Stimulated activated CD8-positive, alpha-beta memory T cell treated with anti-CD3 and anti-CD28 coated beads, Interleukin-4, amount 100 ng/mL, for 4 hours (primary cell): Measurements from ENCODE around the gene CCDC83.
"Not testable (repeated sequence)": the region's sequence is repeated elsewhere in the genome, so short reads cannot be mapped to it uniquely, and the experiment has no call there.

Experiments used
- DNase-seq, 2 donors: peaks; one replicate each; pipeline ENCODE4 v3.0.0-alpha.2; 2020; ENCODE audit warnings: low read depth in 2 of 2, low spot score in 1 of 2

The CCDC83 gene

DNA sequence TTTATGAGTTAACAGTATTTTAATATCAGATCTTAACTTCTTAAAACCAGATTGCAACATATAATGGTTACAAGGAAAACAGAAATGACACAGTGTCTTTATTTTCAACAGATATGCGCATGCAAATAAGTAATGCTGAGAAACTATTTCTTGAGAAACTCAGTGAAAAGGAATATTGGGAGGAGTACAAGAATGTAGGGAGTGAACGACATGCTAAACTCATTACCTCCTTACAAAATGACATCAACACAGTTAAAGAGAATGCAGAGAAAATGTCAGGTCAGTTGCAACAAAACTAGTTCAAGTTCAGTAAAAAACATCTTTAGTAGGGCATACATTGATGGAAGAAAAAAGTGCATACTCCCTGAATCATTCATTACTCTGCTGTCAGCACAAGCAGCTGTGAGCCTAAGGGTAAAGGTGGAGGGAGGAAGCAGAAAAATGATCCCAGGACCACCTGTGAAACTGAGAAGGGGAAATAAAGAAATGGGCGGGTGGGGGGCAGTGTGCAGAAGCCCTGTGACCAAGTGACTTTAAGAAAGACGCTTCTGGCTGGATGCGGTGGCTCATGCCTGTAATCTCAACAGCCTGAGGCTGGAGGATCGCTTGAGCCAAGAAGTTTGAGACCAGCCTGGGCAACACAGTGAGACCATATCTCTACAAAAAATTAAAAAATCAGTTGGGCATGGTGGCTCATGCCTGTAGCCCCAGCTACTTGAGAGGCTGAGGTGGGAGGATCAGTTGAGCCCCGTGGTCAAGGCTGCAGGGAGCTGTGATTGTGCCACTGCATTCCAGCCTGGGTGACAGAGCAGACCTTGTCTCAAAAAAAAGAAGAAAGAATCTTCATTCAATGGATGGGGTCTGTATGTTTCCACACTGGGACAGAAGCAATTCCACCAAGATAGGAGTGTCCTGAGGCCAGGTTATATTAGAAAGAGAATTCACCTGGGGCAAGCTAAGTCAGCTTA is 31.2 kb downstream of the CCDC83 start:
- no peak for DNase-seq

DNA sequence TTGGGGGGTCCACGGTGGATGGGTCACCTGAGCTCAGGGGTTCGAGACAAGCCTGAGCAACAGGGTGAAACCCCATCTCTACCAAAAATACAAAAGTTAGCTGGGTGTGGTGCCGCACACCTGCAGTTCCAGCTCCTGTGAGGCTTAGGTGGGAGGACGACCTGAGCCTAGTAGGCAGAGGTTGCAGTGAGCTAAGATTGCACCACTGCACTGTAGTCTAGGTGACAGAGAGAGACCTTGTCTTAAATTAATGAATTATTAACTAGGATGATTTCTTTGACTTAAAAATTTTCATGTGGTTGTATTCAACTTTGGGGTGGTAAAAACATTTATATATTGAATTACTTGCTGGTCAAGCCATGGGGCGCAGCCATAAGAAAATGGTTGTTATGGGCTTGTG is 33.9 kb downstream of the CCDC83 start:
- DNase-seq = no peak

DNA sequence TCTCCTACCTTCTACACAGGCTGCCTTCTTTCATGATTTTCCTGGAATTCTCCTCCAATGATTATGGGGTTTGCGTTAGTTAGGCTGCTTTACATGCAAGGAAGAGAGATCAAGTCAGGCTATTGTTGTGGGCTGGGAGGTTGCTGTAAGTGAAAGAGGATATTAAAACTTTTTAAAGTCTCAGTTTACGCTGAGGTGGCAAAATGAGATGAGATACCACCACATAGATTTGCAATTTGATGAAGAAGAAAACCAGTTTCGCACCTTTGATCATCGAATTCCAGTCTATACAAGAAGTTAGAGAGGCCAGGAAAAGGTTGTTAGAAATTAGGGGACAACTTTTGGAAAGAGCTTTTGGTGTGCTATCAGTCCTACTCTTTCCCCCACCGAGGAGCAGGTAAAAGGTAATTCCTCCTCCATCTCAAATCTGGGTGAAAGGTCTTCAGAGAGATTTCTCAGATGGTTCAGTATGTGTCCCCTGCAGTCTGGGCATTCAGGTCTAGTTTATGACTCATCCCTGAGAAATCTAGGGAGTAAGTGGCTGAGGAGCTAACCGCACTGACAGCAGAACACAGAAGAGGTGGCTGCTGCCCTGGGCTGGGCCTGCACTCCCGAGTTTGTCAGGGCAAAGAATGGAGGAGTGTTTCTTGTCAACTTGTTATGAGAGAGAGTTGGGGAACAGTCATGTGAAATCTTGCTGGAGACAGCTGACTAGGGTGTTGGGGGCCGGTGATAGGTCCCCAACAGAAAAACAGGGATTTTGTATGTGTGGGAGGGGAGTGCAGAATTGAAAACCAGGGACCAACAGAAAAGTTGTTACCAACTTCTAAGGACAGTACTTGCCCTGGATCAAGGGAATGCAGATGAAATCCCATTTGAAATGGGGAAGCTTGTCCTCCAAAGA is 34.7 kb downstream of the CCDC83 start:
- no peak for DNase-seq

DNA sequence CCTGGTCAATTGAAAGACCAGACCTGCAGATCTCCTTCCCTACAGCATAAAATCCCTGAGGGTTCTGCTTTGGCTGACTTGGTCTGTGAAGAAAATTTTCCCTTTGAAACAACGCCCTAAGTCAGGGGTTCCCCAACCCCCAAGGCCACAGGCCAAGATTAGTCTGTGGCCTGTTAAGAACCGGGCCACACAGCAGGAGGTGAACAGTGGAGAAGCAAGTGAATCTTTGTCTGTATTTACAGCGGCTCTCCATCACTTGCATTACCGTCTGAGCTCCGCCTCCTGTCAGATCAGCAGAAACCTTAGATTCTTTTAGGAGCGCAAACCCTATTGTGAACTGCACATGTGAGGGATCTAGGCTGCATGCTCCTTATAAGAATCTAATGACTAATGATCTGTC is 38.2 kb downstream of the CCDC83 start:
- DNase-seq = no peak

DNA sequence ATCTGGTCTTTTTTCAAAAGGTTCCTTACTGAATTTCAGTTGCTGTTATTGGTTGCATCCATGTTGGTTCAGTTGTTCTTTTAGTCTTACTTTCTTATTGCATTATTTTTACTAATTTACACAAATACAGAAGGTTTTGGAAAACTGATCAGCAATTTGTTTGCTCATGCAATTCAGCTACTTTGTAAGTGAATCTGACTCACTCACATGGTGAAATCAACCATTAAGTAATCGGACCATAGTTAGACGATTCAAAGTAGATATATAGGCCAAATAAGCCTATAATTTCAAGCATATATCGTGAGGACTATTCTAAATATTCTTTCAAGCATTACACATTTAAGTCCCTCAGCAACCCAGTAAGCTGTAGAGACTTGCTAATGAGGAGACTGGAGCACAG is 41.7 kb downstream of the CCDC83 start:
- no peak for DNase-seq

DNA sequence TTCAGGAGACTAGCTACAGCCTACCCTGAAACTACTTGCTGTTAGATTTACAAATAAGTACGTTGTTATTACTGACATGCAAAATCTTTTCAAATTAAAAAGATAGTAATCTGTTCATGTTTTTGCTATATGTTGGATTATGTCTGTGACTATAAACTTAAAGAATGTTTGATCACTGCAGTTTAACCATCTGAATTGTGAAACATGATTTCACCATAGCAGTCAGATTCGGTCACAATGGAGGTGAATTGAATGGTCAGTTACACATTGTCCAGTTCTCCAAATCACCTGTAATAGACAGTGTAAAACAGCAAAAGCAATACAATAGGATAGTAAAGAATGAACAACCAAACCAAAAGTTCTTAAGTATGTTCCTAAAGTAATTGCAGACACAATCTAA is 43.3 kb downstream of the CCDC83 start:
- DNase-seq = no peak

DNA sequence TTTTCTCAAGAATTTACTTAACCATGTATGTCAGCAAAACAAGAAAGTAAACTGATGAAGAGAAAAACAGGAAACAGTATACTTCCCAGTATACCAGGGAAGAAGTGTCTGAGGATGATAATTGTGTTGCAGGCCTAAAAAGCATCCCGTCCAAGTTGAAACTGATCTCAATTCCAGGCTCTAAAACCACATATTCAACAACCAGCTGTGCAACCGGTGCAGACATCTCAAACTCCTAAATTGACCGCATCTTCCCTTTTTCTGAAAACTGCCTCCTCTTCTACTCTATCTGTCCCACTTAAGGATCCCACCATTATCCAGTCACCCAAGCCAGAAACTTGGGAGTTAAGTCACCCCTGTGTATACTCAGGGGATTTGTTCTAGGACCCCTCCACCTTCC is 47.2 kb downstream of the CCDC83 start:
- no peak for DNase-seq

DNA sequence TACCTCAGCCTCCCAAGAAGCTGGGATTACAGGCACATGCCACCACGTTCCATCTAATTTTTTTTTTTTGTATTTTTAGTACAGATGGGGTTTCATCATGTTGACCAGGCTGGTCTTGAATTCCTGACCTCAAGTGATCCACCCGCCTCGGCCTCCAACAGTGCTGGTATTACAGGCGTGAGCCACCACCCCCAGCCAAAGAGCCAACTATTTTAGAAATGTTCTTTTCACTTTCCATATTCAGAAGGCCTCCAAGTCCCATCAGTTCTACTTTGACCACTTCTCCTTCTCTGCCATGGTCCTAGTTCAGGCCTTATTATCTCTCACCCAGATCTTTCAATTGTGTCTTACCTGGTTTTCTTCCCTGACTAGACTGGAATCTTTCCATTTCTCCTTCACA is 48.2 kb downstream of the CCDC83 start:
- no peak for DNase-seq

DNA sequence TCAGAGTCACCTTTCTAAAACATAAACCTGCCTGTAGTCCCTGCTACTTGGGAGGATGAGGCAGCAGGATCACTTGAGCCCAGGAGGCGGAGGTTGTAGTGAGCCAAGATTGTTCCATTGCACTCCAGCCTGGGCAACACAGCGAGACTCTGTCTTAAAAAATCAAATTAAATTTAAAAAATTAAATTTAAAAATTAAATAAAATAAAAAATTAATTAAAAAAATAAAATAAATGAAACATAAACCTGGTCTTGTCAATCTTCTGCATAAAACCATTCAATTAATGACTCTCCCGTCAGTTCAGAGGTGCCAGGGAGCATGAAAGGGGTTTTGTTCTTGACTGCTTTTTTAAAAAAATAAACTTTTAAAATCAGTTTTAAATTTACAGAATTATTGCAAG is 48.6 kb downstream of the CCDC83 start:
- no peak for DNase-seq

DNA sequence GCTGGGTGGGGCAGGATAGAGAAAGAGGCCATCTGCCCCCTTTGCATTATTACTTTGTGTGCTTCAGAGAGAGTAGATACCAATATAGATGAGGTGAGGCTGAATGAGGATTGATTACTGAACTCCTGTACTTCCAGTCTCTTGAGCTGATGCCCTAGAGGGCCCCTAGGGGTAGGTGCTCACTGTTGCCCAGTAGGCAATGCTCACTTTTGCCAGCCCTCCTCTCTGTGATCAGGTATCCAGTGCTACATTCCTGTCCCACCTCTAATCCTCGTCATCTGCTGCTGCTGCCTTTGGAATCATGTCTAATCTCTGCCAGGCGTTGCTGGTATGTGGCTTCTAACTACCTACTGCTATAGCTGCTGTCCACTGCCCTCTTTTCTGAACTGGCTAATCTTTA is 57.2 kb downstream of the CCDC83 start:
- no peak for DNase-seq

DNA sequence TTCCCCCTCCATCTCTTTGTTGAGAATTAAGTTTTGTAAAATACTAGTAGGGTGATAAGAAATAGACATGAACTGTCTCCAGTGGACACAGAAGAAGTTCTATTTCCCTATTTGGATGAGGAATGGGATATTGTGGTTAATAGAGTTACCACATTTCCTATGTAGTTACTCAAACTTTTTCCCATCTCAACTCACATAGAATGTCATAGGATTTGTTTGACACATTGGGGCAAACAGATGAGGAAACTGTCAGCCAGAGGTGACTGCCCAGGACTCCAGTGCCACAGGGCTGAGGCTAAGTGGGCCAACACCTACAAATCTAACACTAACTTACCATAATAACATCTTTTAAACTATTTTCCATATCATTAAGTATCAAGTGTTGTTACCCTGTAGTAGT is 58.3 kb downstream of the CCDC83 start:
- DNase-seq = no peak

DNA sequence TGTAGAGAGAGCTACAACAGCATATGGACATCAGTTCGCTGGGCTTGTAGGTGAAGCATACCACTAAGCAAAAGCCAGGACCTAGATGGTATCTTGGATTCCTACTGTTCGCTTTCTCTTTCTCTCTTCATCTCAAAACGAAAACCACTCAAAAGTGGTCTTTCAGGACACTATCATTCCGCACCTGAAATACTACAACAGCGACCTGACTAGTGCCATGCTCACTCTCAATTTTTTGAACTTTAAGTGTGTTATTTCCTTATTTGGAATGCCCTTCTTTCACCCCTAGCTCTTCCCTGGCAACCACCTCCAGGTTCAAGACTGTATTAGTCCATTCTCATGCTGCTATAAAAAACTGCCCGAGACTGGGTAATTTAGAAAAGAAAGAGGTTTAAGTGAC is 59.2 kb downstream of the CCDC83 start:
- no peak for DNase-seq

DNA sequence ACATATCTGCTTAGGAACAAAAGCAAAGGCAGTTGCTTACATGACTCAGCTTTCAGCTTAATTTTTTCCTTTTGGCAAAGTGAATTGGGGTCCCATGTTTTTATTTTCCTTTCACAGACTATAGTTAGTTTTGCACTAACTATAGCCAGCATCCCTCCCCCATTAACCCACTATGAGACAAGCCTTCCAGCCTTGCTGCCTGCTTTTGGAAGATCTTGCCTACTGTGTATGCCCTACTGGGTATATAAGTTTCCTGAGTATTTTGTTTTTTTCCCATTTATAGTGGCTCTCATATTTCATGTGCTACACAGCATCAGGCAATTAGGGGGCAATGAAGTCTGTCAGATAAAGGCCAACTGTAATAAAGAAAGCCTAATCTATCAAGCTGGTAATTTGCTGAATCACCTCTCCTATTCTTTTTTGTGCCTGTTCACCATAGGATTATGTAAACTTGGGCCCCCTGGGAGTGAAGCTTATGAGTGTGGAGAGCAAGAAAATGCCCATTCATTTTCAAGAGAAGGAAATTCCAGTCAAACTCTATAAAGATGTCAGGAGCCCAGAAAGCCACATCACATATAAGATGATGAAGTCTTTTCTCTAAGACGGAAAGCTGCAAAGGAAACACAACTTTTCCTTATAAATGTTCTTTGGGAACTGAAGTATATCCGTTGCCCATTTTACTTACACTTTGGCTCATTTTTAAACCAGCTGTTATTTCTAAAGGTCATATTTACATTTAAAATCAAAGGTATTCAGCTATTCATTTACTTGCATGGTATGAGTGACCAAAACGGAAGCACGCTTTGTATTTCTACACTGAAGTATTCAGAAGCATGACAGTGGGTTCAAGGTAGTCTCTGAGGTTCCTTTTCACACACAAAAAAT is 64.0 kb downstream of the CCDC83 start:
- DNase-seq = no peak

DNA sequence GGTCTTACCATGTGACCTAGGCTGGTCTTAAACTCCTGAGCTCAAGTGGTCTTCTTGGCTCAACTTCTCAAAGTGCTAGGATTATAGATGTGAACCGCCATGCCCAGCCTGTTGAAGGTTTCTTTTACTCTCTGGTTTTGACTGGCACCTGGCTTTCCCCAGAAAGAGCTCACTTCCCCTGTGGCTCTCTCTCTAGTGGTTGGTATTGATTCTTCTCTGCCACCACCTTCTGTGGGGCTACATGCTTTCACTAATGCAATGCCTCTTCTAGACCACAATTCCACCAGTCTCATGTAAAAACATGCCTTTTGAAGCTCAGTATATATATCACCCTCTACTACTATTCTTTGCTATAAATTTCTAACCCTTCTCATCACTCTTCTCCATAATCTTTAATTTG is 67.2 kb downstream of the CCDC83 start:
- DNase-seq = no peak

DNA sequence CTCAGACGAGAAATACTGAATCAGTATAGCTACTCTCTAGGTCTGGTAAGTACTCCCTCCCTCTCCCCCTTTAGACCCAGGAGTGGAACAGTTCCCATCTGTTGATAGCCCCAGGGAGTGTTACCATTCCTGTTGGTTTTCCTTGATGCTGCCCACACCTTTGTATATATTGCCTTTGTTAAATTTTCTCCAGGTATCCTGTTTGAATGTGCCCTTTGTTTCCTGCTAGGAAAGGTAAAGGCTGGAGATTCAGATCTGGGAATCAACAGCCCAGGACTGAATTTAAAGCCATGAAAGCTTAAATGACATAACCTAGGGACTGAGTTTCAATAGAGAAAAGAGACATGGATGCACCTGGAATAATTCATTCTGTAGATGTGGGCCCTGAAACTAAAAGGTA is 68.3 kb downstream of the CCDC83 start:
- DNase-seq = no peak

DNA sequence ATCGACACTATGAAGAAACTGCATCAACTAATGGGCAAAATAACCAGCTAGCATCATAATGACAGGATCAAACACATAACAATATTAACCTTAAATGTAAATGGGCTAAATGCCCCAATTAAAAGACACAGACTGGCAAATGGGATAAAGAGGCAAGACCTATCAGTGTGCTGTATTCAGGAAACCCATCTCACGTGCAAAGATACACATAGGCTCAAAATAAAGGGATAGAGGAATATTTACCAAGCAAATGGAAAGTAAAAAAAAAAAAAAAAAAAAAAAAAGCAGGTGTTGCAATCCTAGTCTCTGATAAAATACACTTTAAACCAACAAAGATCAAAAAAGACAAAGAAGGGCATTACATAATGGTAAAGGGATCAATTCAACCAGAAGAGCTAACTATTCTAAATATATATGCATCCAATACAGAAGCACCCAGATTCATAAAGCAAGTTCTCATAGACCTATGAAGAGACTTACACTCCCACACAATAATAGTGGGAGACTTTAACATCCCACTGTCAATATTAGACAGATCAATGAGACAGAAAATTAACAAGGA is 71.6 kb downstream of the CCDC83 start:
- DNase-seq = not testable (repeated sequence)

DNA sequence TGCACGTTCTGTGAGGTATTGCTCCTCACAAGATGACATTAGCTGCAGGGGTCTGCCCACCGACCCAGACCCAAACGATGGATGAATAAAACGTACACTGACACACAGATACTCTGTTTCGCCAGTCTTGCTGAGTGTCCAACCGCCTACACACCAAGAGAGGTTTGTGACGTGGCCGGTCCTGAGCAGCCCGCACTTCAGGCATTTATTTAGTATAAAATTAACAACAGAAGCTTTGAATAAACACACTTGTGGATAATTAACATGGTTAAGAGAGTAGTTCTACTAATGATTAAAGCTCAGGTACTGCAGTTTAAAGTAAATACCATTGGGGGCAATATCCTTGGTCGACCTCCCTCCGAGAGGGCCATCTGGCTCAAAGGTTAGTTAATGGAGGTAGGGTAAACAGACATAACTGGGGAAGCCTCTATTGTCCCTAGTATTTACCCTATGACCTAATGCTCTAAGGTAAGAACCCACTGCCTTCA is 75.7 kb downstream of the CCDC83 start:
- DNase-seq = no peak

DNA sequence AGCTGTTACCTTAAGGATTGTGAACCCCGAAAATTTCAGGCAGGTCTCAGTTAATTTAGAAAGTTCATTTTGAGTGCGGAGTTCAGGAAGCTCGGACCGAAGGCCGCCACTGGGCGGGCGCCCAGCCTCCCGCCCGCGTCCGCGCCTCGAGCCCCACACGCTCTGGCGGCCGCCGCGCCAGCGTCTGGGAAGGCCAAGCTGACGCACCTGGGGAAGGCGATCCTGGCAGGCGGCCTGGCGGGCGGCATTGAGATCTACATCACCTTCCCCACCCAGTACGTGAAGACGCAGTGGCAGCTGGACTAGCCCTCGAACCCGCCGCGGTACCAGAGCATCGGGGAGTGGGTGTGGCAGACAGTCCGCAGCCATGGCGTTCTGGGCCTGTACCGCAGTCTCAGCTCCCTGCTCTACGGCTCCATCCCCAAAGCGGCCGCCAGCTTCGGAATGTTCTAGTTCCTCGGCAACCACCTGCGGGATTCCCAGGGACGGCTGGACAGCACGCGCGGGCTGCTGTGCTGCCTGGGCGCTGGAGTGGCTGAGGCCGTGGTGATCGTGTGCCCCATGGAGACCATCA is 79.5 kb downstream of the CCDC83 start:
- DNase-seq = no peak

DNA sequence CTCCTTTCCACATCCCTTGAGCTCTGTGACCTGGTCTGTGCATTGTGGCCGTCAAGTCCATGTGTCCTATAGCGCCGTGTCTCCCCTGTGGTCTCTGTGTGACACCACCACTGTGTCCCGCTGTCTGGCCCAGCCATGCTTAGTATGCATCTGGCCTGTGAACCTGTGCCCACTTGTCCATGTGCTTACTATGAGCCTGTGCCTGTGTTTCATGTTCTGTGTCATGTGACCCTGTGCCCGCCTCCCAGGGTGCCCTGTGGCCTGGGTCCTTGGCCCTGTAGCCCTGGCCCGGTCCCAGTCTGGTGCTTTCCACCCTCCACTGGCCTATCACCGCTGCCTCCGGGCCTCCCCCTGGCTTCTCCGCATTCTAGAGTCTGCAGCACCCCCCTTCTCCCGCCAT is 80.6 kb downstream of the CCDC83 start:
- no peak for DNase-seq

DNA sequence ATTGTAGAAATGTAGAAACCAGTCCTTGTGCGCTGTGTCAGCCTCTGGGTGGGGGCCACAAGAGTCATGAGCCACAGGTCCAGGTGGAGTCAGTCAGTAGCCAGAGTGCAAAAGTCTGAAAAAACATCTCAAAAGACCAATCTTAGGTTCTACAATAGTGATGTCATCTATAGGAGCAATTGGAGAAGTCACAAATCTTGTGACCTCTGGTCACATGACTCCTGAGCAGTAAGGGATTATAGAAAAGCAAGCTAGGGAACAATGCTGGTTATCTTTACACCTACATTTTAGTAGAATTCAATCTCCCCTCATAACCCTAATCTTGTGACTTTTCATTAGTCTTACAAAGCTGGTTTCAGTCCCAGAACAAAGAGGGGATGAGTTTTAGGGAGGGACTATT is 82.7 kb downstream of the CCDC83 start:
- DNase-seq = no peak
